Measurements from ENCODE around the gene NTN1. TPM values are rescaled to one million over a fixed set of nuclear protein-coding genes. Genes with fewer than 3 reads are reported as not detected.

Gene NTN1
- total RNA-seq, 3 donors from 2014 or later (not counting 1 experiment from before 2014, with no cell fraction given): 0.12 to 0.15 (median 0.14) TPM

GRCh38 chr17:9144502-9145249, 123.4 kb downstream of the NTN1 start:
- TF ChIP-seq CTCF (IDR thresholded peaks at IDR 0.05): no peak
- no peaks in the 10 kb centered on the region for H3K9me3 Mint-ChIP-seq
- H3K36me3 ChIP-seq (ENCODE audit: control insufficient read depth, insufficient read depth, low read length): no peaks in the 10 kb centered on the region
- no peaks in the 10 kb centered on the region for H3K4me1 ChIP-seq (ENCODE audit: control insufficient read depth, insufficient read depth, low read length)
- H3K9me3 ChIP-seq (ENCODE audit: control insufficient read depth, insufficient read depth, low read length): no peaks in the 10 kb centered on the region
- DNase-seq (no peak), ATAC-seq (no peak)
- H3K4me3 Mint-ChIP-seq: no peak overlapping the region
- no peaks in the 10 kb centered on the region for H3K27me3 ChIP-seq (ENCODE audit: control insufficient read depth, insufficient read depth, low read length)
- H3K4me3 ChIP-seq (ENCODE audit: low read length): no peak overlapping the region
- intact Hi-C loops (cut with micrococcal nuclease): no loop called here
- 87% methylated on average over 19 of the region's 19 CpGs for WGBS (ENCODE audit: insufficient coverage)
- H3K27ac ChIP-seq (ENCODE audit: low read length): no peak overlapping the region
- no peak overlapping the region for H3K27ac Mint-ChIP-seq
- H3K4me1 Mint-ChIP-seq: no peaks in the 10 kb centered on the region
- peaks cover 7 to 9% of the 10 kb centered on the region in 2 donors for H3K27me3 Mint-ChIP-seq (ENCODE audit: low read depth in 2 of 2)
- H3K36me3 Mint-ChIP-seq: no peaks in the 10 kb centered on the region

GRCh38 chr17:9146064-9146463, 124.8 kb downstream of the NTN1 start:
- Mint-ChIP-seq H3K27me3 (ENCODE audit: low read depth in 2 of 2) (peaks cover 9 to 16% of the 10 kb centered on the region in 2 donors), H3K4me1 (no peaks in the 10 kb centered on the region), H3K27ac (no peak overlapping the region), H3K4me3 (no peak overlapping the region), H3K9me3 (no peaks in the 10 kb centered on the region), H3K36me3 (no peaks in the 10 kb centered on the region)
- no peaks in the 10 kb centered on the region for H3K9me3 ChIP-seq (ENCODE audit: control insufficient read depth, insufficient read depth, low read length)
- no peaks in the 10 kb centered on the region for H3K27me3 ChIP-seq (ENCODE audit: control insufficient read depth, insufficient read depth, low read length)
- intact Hi-C loops (cut with micrococcal nuclease): no loop called here
- no peak overlapping the region for H3K27ac ChIP-seq (ENCODE audit: low read length)
- H3K4me1 ChIP-seq (ENCODE audit: control insufficient read depth, insufficient read depth, low read length): no peaks in the 10 kb centered on the region
- H3K4me3 ChIP-seq (ENCODE audit: low read length): no peak overlapping the region
- DNase-seq (no peak), ATAC-seq (no peak)
- no peaks in the 10 kb centered on the region for H3K36me3 ChIP-seq (ENCODE audit: control insufficient read depth, insufficient read depth, low read length)
- WGBS (ENCODE audit: insufficient coverage): 74% methylated on average over 4 of the region's 4 CpGs
- no peak for TF ChIP-seq CTCF (IDR thresholded peaks at IDR 0.05)

- Mint-ChIP-seq H3K27ac (no peak overlapping the region), H3K9me3 (no peaks in the 10 kb centered on the region), H3K27me3 (ENCODE audit: low read depth in 2 of 2) (peaks cover 9 to 21% of the 10 kb centered on the region in 2 donors), H3K4me3 (no peak overlapping the region), H3K4me1 (no peaks in the 10 kb centered on the region), H3K36me3 (no peaks in the 10 kb centered on the region)
- no peaks in the 10 kb centered on the region for H3K27me3 ChIP-seq (ENCODE audit: control insufficient read depth, insufficient read depth, low read length)
- no peaks in the 10 kb centered on the region for H3K9me3 ChIP-seq (ENCODE audit: control insufficient read depth, insufficient read depth, low read length)
- intact Hi-C loops (cut with micrococcal nuclease): no loop called here
- H3K4me3 ChIP-seq (ENCODE audit: low read length): no peak overlapping the region
- H3K27ac ChIP-seq (ENCODE audit: low read length): no peak overlapping the region
- no peak for TF ChIP-seq CTCF (IDR thresholded peaks at IDR 0.05)
- H3K4me1 ChIP-seq (ENCODE audit: control insufficient read depth, insufficient read depth, low read length): no peaks in the 10 kb centered on the region
- no peaks in the 10 kb centered on the region for H3K36me3 ChIP-seq (ENCODE audit: control insufficient read depth, insufficient read depth, low read length)
- DNase-seq: no peak
- WGBS (ENCODE audit: insufficient coverage): 89% methylated on average over 5 of the region's 6 CpGs
- no peak for ATAC-seq
Observed at GRCh38 chr17:9148905-9149525, 127.7 kb downstream of the NTN1 start.

Data from natural killer cell (primary cell).